ENCODE results near the gene ATP1A4.
"Not testable (repeated sequence)": the region's sequence is repeated elsewhere in the genome, so short reads cannot be mapped to it uniquely, and the experiment has no call there.

The ATP1A4 gene

DNA sequence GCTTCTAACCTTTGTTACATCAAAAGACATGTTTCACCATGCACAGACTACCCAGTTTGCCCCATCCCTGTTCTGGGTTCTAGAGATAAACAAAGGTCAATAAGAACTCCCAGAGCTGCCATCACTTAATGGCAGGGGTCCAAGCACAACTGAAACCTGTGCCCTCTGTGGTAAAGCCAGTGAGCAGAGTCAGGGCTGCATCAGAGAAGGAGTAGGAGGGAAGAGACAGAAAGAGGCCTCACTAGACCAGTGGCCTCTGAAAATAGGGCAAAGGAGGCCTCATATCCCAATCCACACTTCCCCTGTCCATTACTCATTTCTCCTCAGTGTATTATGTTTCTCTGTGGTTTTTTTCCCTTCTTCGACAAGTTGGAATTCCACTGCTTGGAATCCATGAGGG lies 25.7 kb upstream of the ATP1A4 start:
- H3K4me1 ChIP-seq (ENCODE audit: insufficient read depth, low read length), result peaks cover 5% of the 10 kb centered on the region
- no peaks in the 10 kb centered on the region for H3K9me3 ChIP-seq (ENCODE audit: insufficient read depth, low read depth, low read length)
- no peak overlapping the region for H3K27ac ChIP-seq (ENCODE audit: low read length)
- H3K9ac ChIP-seq (ENCODE audit: low read depth, low read length), result no peak overlapping the region
- H3K36me3 ChIP-seq (ENCODE audit: insufficient read depth, low read depth, low read length), result peaks cover 96% of the 10 kb centered on the region
- H3K27me3 ChIP-seq (ENCODE audit: insufficient read depth, low read length), result no peaks in the 10 kb centered on the region
- no peak overlapping the region for H3K4me3 ChIP-seq (ENCODE audit: low read length)

GRCh38 chr1:160126342-160126741 lies 25.1 kb upstream of the ATP1A4 start:
- H3K4me1 ChIP-seq (ENCODE audit: insufficient read depth, low read length); H3K27ac ChIP-seq (ENCODE audit: low read length); H3K9ac ChIP-seq (ENCODE audit: low read depth, low read length); H3K9me3 ChIP-seq (ENCODE audit: insufficient read depth, low read depth, low read length); H3K27me3 ChIP-seq (ENCODE audit: insufficient read depth, low read length); H3K4me3 ChIP-seq (ENCODE audit: low read length): not testable (repeated sequence)
- peaks cover 97% of the 10 kb centered on the region for H3K36me3 ChIP-seq (ENCODE audit: insufficient read depth, low read depth, low read length)

DNA sequence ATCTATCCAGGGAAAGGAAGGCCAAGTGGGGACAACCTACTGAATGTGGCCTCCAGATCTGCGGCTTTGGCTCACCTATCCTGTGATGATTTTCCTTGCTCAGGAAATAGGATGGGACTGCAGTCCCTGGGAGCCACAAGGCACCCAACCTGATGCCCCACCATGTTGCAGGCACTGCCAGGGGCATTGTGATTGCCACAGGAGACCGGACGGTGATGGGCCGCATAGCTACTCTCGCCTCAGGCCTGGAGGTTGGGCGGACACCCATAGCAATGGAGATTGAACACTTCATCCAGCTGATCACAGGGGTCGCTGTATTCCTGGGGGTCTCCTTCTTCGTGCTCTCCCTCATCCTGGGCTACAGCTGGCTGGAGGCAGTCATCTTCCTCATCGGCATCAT lies 24.0 kb upstream of the ATP1A4 start:
- Histone ChIP-seq H3K4me3 (ENCODE audit: low read length) (no peak overlapping the region), H3K4me1 (ENCODE audit: insufficient read depth, low read length) (peaks cover 5% of the 10 kb centered on the region), H3K9ac (ENCODE audit: low read depth, low read length) (no peak overlapping the region), H3K36me3 (ENCODE audit: insufficient read depth, low read depth, low read length) (peaks cover 98% of the 10 kb centered on the region), H3K27ac (ENCODE audit: low read length) (no peak overlapping the region), H3K27me3 (ENCODE audit: insufficient read depth, low read length) (no peaks in the 10 kb centered on the region), H3K9me3 (ENCODE audit: insufficient read depth, low read depth, low read length) (no peaks in the 10 kb centered on the region)

- Histone ChIP-seq H3K4me3 (ENCODE audit: low read length) (no peak overlapping the region), H3K27me3 (ENCODE audit: insufficient read depth, low read length) (no peaks in the 10 kb centered on the region), H3K9ac (ENCODE audit: low read depth, low read length) (no peak overlapping the region), H3K4me1 (ENCODE audit: insufficient read depth, low read length) (peaks cover 5% of the 10 kb centered on the region), H3K36me3 (ENCODE audit: insufficient read depth, low read depth, low read length) (peaks cover 98% of the 10 kb centered on the region), H3K9me3 (ENCODE audit: insufficient read depth, low read depth, low read length) (no peaks in the 10 kb centered on the region), H3K27ac (ENCODE audit: low read length) (no peak overlapping the region)
Observed at GRCh38 chr1:160127865-160128523, 23.4 kb upstream of the ATP1A4 start.

- Histone ChIP-seq H3K9me3 (ENCODE audit: insufficient read depth, low read depth, low read length) (no peaks in the 10 kb centered on the region), H3K4me1 (ENCODE audit: insufficient read depth, low read length) (peaks cover 5% of the 10 kb centered on the region), H3K27me3 (ENCODE audit: insufficient read depth, low read length) (no peaks in the 10 kb centered on the region), H3K27ac (ENCODE audit: low read length) (no peak overlapping the region), H3K36me3 (ENCODE audit: insufficient read depth, low read depth, low read length) (peaks cover 98% of the 10 kb centered on the region), H3K9ac (ENCODE audit: low read depth, low read length) (no peak overlapping the region), H3K4me3 (ENCODE audit: low read length) (no peak overlapping the region)
Observed at GRCh38 chr1:160128636-160129035, 22.8 kb upstream of the ATP1A4 start.

DNA sequence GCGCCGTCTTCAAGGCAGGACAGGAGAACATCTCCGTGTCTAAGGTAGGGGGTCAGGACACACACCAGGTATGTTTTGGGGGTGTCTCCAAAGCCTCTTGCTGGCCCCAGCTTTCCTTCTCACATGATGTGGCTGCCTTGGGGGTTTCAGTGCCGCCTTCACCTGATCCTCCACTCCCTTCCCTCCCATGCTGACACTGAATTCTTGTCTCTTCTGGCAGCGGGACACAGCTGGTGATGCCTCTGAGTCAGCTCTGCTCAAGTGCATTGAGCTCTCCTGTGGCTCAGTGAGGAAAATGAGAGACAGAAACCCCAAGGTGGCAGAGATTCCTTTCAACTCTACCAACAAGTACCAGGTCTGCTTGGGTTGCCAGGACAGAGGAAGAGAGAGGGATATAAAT lies 22.4 kb upstream of the ATP1A4 start:
- Histone ChIP-seq H3K4me3 (ENCODE audit: low read length) (no peak overlapping the region), H3K4me1 (ENCODE audit: insufficient read depth, low read length) (peaks cover 5% of the 10 kb centered on the region), H3K27me3 (ENCODE audit: insufficient read depth, low read length) (no peaks in the 10 kb centered on the region), H3K36me3 (ENCODE audit: insufficient read depth, low read depth, low read length) (peaks cover 98% of the 10 kb centered on the region), H3K9me3 (ENCODE audit: insufficient read depth, low read depth, low read length) (no peaks in the 10 kb centered on the region), H3K27ac (ENCODE audit: low read length) (no peak overlapping the region), H3K9ac (ENCODE audit: low read depth, low read length) (no peak overlapping the region)

GRCh38 chr1:160129558-160129957 lies 21.8 kb upstream of the ATP1A4 start:
- peaks cover 97% of the 10 kb centered on the region for H3K36me3 ChIP-seq (ENCODE audit: insufficient read depth, low read depth, low read length)
- H3K9me3 ChIP-seq (ENCODE audit: insufficient read depth, low read depth, low read length), result no peaks in the 10 kb centered on the region
- no peak overlapping the region for H3K27ac ChIP-seq (ENCODE audit: low read length)
- peaks cover 3% of the 10 kb centered on the region for H3K4me1 ChIP-seq (ENCODE audit: insufficient read depth, low read length)
- no peak overlapping the region for H3K4me3 ChIP-seq (ENCODE audit: low read length)
- no peak overlapping the region for H3K9ac ChIP-seq (ENCODE audit: low read depth, low read length)
- H3K27me3 ChIP-seq (ENCODE audit: insufficient read depth, low read length), result no peaks in the 10 kb centered on the region

DNA sequence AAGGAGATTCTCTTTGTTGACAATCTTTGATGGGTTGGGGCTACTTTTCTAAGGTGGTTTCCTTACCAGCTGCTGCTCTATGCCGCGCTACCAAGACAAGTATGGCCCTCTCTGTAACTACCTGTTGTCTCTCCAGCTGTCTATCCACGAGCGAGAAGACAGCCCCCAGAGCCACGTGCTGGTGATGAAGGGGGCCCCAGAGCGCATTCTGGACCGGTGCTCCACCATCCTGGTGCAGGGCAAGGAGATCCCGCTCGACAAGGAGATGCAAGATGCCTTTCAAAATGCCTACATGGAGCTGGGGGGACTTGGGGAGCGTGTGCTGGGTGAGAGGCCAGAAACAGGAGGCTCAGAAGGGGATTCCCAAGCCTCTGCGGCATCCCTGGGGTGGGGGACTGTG lies 21.4 kb upstream of the ATP1A4 start:
- Histone ChIP-seq H3K9me3 (ENCODE audit: insufficient read depth, low read depth, low read length) (no peaks in the 10 kb centered on the region), H3K27me3 (ENCODE audit: insufficient read depth, low read length) (no peaks in the 10 kb centered on the region), H3K4me1 (ENCODE audit: insufficient read depth, low read length) (no peaks in the 10 kb centered on the region), H3K27ac (ENCODE audit: low read length) (no peak overlapping the region), H3K9ac (ENCODE audit: low read depth, low read length) (no peak overlapping the region), H3K4me3 (ENCODE audit: low read length) (no peak overlapping the region), H3K36me3 (ENCODE audit: insufficient read depth, low read depth, low read length) (peaks cover 97% of the 10 kb centered on the region)

DNA sequence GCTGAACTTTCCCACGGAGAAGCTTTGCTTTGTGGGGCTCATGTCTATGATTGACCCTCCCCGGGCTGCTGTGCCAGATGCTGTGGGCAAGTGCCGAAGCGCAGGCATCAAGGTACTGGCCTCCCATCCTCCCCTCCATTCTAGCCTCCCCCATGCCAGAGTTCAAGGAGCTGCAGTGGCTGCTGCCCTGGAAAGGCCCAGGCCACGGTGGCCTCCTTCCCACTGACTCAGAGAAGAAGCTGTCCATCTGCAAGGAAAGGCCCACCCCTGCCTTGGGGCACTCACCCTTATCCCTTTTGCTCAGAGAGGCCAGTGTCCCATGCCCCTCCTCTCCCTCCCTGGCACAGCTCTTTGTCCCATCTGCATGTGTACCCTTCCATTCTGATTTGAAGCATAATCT lies 20.9 kb upstream of the ATP1A4 start:
- H3K27me3 ChIP-seq (ENCODE audit: insufficient read depth, low read length), result no peaks in the 10 kb centered on the region
- H3K9me3 ChIP-seq (ENCODE audit: insufficient read depth, low read depth, low read length), result no peaks in the 10 kb centered on the region
- H3K4me1 ChIP-seq (ENCODE audit: insufficient read depth, low read length), result no peaks in the 10 kb centered on the region
- no peak overlapping the region for H3K27ac ChIP-seq (ENCODE audit: low read length)
- no peak overlapping the region for H3K4me3 ChIP-seq (ENCODE audit: low read length)
- peaks cover 97% of the 10 kb centered on the region for H3K36me3 ChIP-seq (ENCODE audit: insufficient read depth, low read depth, low read length)
- no peak overlapping the region for H3K9ac ChIP-seq (ENCODE audit: low read depth, low read length)

DNA sequence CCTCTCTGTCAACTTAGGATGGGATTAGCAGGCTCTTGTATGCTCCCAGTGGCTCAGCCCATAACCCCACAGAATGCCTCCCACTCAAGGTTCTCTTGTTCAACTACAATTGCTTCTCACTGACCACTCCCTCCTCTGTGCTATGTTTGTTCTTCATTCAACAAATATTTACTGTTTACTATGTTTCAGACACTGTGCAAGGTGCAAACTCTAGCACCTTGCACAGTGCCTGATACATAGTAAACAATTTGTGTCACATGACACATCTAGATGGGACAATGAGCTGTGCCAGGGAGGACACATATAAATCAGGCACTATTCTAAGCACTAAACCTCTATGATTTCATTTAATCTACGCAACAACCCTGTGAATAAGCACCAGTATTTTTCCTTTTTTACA lies 20.5 kb upstream of the ATP1A4 start:
- H3K9me3 ChIP-seq (ENCODE audit: insufficient read depth, low read depth, low read length), result no peaks in the 10 kb centered on the region
- no peaks in the 10 kb centered on the region for H3K4me1 ChIP-seq (ENCODE audit: insufficient read depth, low read length)
- H3K4me3 ChIP-seq (ENCODE audit: low read length), result no peak overlapping the region
- H3K9ac ChIP-seq (ENCODE audit: low read depth, low read length), result no peak overlapping the region
- H3K27ac ChIP-seq (ENCODE audit: low read length), result no peak overlapping the region
- H3K36me3 ChIP-seq (ENCODE audit: insufficient read depth, low read depth, low read length), result peaks cover 97% of the 10 kb centered on the region
- no peaks in the 10 kb centered on the region for H3K27me3 ChIP-seq (ENCODE audit: insufficient read depth, low read length)

DNA sequence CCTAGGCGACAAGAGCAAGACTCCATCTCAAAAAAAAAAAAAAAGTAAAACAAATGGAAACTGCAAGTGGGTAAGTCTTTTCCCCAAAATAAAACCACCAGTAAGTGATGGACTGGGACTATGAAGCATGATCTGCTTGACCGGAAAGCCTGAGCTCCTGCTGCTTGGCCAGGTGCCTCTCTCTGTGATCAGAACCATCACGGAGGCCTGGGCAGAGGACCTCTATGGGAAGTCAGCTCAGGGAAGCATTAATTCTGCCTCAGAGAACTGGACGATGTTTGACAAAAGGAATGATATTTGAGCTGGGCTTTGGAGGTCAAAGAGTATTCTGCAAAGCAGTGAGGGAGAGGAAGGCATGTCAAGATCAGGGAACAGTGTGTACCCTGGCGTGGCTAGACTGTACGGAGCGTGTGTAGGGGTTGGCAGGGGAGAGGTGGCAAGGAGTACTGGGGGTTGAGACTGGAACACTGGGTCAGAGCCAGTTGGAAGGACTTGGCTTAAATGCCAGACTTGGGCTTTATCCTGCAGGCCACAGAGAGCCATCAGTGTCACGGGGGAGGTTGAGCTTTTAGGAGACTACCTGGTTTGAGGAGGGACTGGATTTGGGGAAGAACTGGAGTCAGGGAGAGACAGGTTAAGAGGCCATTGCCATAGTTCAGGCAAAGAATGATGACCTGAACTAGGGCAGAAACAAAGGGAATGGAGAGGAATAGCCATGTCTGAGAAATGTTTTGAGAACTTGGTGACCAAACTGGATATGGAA lies 19.4 kb upstream of the ATP1A4 start:
- no peak overlapping the region for H3K9ac ChIP-seq (ENCODE audit: low read depth, low read length)
- no peak overlapping the region for H3K27ac ChIP-seq (ENCODE audit: low read length)
- peaks cover 97% of the 10 kb centered on the region for H3K36me3 ChIP-seq (ENCODE audit: insufficient read depth, low read depth, low read length)
- H3K4me3 ChIP-seq (ENCODE audit: low read length), result no peak overlapping the region
- H3K27me3 ChIP-seq (ENCODE audit: insufficient read depth, low read length), result no peaks in the 10 kb centered on the region
- no peaks in the 10 kb centered on the region for H3K9me3 ChIP-seq (ENCODE audit: insufficient read depth, low read depth, low read length)
- H3K4me1 ChIP-seq (ENCODE audit: insufficient read depth, low read length), result no peaks in the 10 kb centered on the region

GRCh38 chr1:160133990-160134770 lies 17.2 kb upstream of the ATP1A4 start:
- Histone ChIP-seq H3K27ac (ENCODE audit: low read length) (no peak overlapping the region), H3K4me1 (ENCODE audit: insufficient read depth, low read length) (no peaks in the 10 kb centered on the region), H3K9ac (ENCODE audit: low read depth, low read length) (no peak overlapping the region), H3K27me3 (ENCODE audit: insufficient read depth, low read length) (no peaks in the 10 kb centered on the region), H3K9me3 (ENCODE audit: insufficient read depth, low read depth, low read length) (no peaks in the 10 kb centered on the region), H3K36me3 (ENCODE audit: insufficient read depth, low read depth, low read length) (peaks cover 93% of the 10 kb centered on the region), H3K4me3 (ENCODE audit: low read length) (no peak overlapping the region)
